Measurements from ENCODE around the gene ACER3.
"Not testable (repeated sequence)": the region's sequence is repeated elsewhere in the genome, so short reads cannot be mapped to it uniquely, and the experiment has no call there.

Gene ACER3

GRCh38 chr11:76997512-76997911 is 136.8 kb downstream of the ACER3 start:
- no peak for TF ChIP-seq CTCF (conservative IDR thresholded peaks at IDR 0.05; ENCODE audit: low read depth, low read length)
- DNase-seq (ENCODE audit: low read depth) = no peak
- no peak overlapping the region for H3K4me3 ChIP-seq (ENCODE audit: low read depth, low read length)

GRCh38 chr11:76999597-76999996 is 138.9 kb downstream of the ACER3 start:
- no peak overlapping the region for H3K4me3 ChIP-seq (ENCODE audit: low read depth, low read length)
- no peak for TF ChIP-seq CTCF (conservative IDR thresholded peaks at IDR 0.05; ENCODE audit: low read depth, low read length)
- no peak for DNase-seq (ENCODE audit: low read depth)

- no peak overlapping the region for H3K4me3 ChIP-seq (ENCODE audit: low read depth, low read length)
- TF ChIP-seq CTCF (conservative IDR thresholded peaks at IDR 0.05; ENCODE audit: low read depth, low read length) = no peak
- DNase-seq (ENCODE audit: low read depth) = no peak
Observed at GRCh38 chr11:77001613-77002012, 140.9 kb downstream of the ACER3 start.

GRCh38 chr11:77002776-77003175 is 142.1 kb downstream of the ACER3 start:
- DNase-seq (ENCODE audit: low read depth) = no peak
- no peak overlapping the region for H3K4me3 ChIP-seq (ENCODE audit: low read depth, low read length)
- TF ChIP-seq CTCF (conservative IDR thresholded peaks at IDR 0.05; ENCODE audit: low read depth, low read length) = no peak

GRCh38 chr11:77003963-77004362 is 143.2 kb downstream of the ACER3 start:
- no peak overlapping the region for H3K4me3 ChIP-seq (ENCODE audit: low read depth, low read length)
- no peak for DNase-seq (ENCODE audit: low read depth)
- TF ChIP-seq CTCF (conservative IDR thresholded peaks at IDR 0.05; ENCODE audit: low read depth, low read length) = no peak

GRCh38 chr11:77009533-77010160 is 148.9 kb downstream of the ACER3 start:
- H3K4me3 ChIP-seq (ENCODE audit: low read depth, low read length) = no peak overlapping the region
- TF ChIP-seq CTCF (conservative IDR thresholded peaks at IDR 0.05; ENCODE audit: low read depth, low read length) = no peak
- DNase-seq (ENCODE audit: low read depth) = no peak

GRCh38 chr11:77014669-77015068 is 154.0 kb downstream of the ACER3 start:
- no peak overlapping the region for H3K4me3 ChIP-seq (ENCODE audit: low read depth, low read length)
- no peak for DNase-seq (ENCODE audit: low read depth)
- TF ChIP-seq CTCF (conservative IDR thresholded peaks at IDR 0.05; ENCODE audit: low read depth, low read length) = no peak

- not testable (repeated sequence) for DNase-seq (ENCODE audit: low read depth); H3K4me3 ChIP-seq (ENCODE audit: low read depth, low read length)
Observed at GRCh38 chr11:77018396-77018924, 157.7 kb downstream of the ACER3 start.
